ENCODE data around the gene RAB43. TPM values are rescaled to one million over a fixed set of nuclear protein-coding genes. Genes with fewer than 3 reads are reported as not detected.
A peak's percentile ranks its signal among the peaks of the same experiment; 100 is the strongest.

Gene RAB43
- polyA plus RNA-seq, 2 donors: 3.6 to 6.5 TPM

GRCh38 chr3:129122412-129123011 is 908 bp upstream of the RAB43 start:
- peak overlapping the region; percentile 91 to 92 for H3K27ac ChIP-seq (ENCODE audit: low read depth in 2 of 2, low read length in 1 of 2)
- peaks cover 0 to 5% of the 10 kb centered on the region in 2 donors for H3K36me3 ChIP-seq (ENCODE audit: control insufficient read depth in 2 of 2, insufficient read depth in 2 of 2, low read length in 1 of 2)
- H3K27me3 ChIP-seq (ENCODE audit: control insufficient read depth in 1 of 2, insufficient read depth in 2 of 2, low read length in 2 of 2): no peaks in the 10 kb centered on the region
- WGBS, 2 donors: 46 to 53% methylated on average over 16 to 18 of the region's 18 CpGs
- no peaks in the 10 kb centered on the region for H3K9me3 ChIP-seq (ENCODE audit: control insufficient read depth in 2 of 2, insufficient read depth in 1 of 2, low read depth in 1 of 2, low read length in 1 of 2)
- peak overlapping the region; percentile 65 to 67 for H3K4me3 ChIP-seq (ENCODE audit: low read depth in 1 of 2, low read length in 2 of 2)
- peaks cover 7 to 9% of the 10 kb centered on the region in 2 donors for H3K4me1 ChIP-seq (ENCODE audit: control insufficient read depth in 2 of 2, insufficient read depth in 2 of 2, low read length in 1 of 2)

- Histone ChIP-seq H3K27ac (ENCODE audit: low read depth in 2 of 2, low read length in 1 of 2) (peak overlapping the region; percentile 91 to 92), H3K36me3 (ENCODE audit: control insufficient read depth in 2 of 2, insufficient read depth in 2 of 2, low read length in 1 of 2) (no peaks in the 10 kb centered on the region), H3K9me3 (ENCODE audit: control insufficient read depth in 2 of 2, insufficient read depth in 1 of 2, low read depth in 1 of 2, low read length in 1 of 2) (no peaks in the 10 kb centered on the region), H3K4me3 (ENCODE audit: low read depth in 1 of 2, low read length in 2 of 2) (peak overlapping the region; percentile 67 to 75), H3K4me1 (ENCODE audit: control insufficient read depth in 2 of 2, insufficient read depth in 2 of 2, low read length in 1 of 2) (peaks cover 7 to 9% of the 10 kb centered on the region in 2 donors), H3K27me3 (ENCODE audit: control insufficient read depth in 1 of 2, insufficient read depth in 2 of 2, low read length in 2 of 2) (no peaks in the 10 kb centered on the region)
- 1 to 2% methylated on average over 43 to 80 of the region's 80 CpGs for WGBS, 2 donors
These were observed 400 bp downstream of the RAB43 start for GRCh38 chr3:129121016-129121791.

- peak overlapping the region; percentile 67 to 75 for H3K4me3 ChIP-seq (ENCODE audit: low read depth in 1 of 2, low read length in 2 of 2)
- peaks cover 7 to 9% of the 10 kb centered on the region in 2 donors for H3K4me1 ChIP-seq (ENCODE audit: control insufficient read depth in 2 of 2, insufficient read depth in 2 of 2, low read length in 1 of 2)
- no peaks in the 10 kb centered on the region for H3K36me3 ChIP-seq (ENCODE audit: control insufficient read depth in 2 of 2, insufficient read depth in 2 of 2, low read length in 1 of 2)
- 1% methylated on average over 18 of the region's 18 CpGs for WGBS, 2 donors
- H3K27me3 ChIP-seq (ENCODE audit: control insufficient read depth in 1 of 2, insufficient read depth in 2 of 2, low read length in 2 of 2): no peaks in the 10 kb centered on the region
- no peaks in the 10 kb centered on the region for H3K9me3 ChIP-seq (ENCODE audit: control insufficient read depth in 2 of 2, insufficient read depth in 1 of 2, low read depth in 1 of 2, low read length in 1 of 2)
- H3K27ac ChIP-seq (ENCODE audit: low read depth in 2 of 2, low read length in 1 of 2): peak overlapping the region; percentile 91 to 92
These were observed 1.2 kb downstream of the RAB43 start for GRCh38 chr3:129120254-129121004.

- H3K27me3 ChIP-seq (ENCODE audit: control insufficient read depth in 1 of 2, insufficient read depth in 2 of 2, low read length in 2 of 2): no peaks in the 10 kb centered on the region
- 22 to 26% methylated on average over 13 of the region's 13 CpGs for WGBS, 2 donors
- peak overlapping the region in 1 of 2 donors; percentile 65 for H3K27ac ChIP-seq (ENCODE audit: low read depth in 2 of 2, low read length in 1 of 2)
- H3K36me3 ChIP-seq (ENCODE audit: control insufficient read depth in 2 of 2, insufficient read depth in 2 of 2, low read length in 1 of 2): no peaks in the 10 kb centered on the region
- H3K4me1 ChIP-seq (ENCODE audit: control insufficient read depth in 2 of 2, insufficient read depth in 2 of 2, low read length in 1 of 2): peaks cover 7 to 9% of the 10 kb centered on the region in 2 donors
- peak overlapping the region; percentile 9 to 67 for H3K4me3 ChIP-seq (ENCODE audit: low read depth in 1 of 2, low read length in 2 of 2)
- H3K9me3 ChIP-seq (ENCODE audit: control insufficient read depth in 2 of 2, insufficient read depth in 1 of 2, low read depth in 1 of 2, low read length in 1 of 2): no peaks in the 10 kb centered on the region
These were observed 2.1 kb downstream of the RAB43 start for GRCh38 chr3:129119365-129120100.

- no peaks in the 10 kb centered on the region for H3K36me3 ChIP-seq (ENCODE audit: control insufficient read depth in 2 of 2, insufficient read depth in 2 of 2, low read length in 1 of 2)
- no peaks in the 10 kb centered on the region for H3K27me3 ChIP-seq (ENCODE audit: control insufficient read depth in 1 of 2, insufficient read depth in 2 of 2, low read length in 2 of 2)
- WGBS, 2 donors: 73% methylated on average over 5 of the region's 5 CpGs
- peaks cover 7 to 9% of the 10 kb centered on the region in 2 donors for H3K4me1 ChIP-seq (ENCODE audit: control insufficient read depth in 2 of 2, insufficient read depth in 2 of 2, low read length in 1 of 2)
- peak overlapping the region in 1 of 2 donors; percentile 47 for H3K27ac ChIP-seq (ENCODE audit: low read depth in 2 of 2, low read length in 1 of 2)
- H3K4me3 ChIP-seq (ENCODE audit: low read depth in 1 of 2, low read length in 2 of 2): peak overlapping the region in 1 of 2 donors; percentile 67
- no peaks in the 10 kb centered on the region for H3K9me3 ChIP-seq (ENCODE audit: control insufficient read depth in 2 of 2, insufficient read depth in 1 of 2, low read depth in 1 of 2, low read length in 1 of 2)
These were observed 2.9 kb downstream of the RAB43 start for GRCh38 chr3:129118745-129119144.

GRCh38 chr3:129117134-129117533 is 4.5 kb downstream of the RAB43 start:
- Histone ChIP-seq H3K36me3 (ENCODE audit: control insufficient read depth in 2 of 2, insufficient read depth in 2 of 2, low read length in 1 of 2) (peaks cover 0 to 2% of the 10 kb centered on the region in 2 donors), H3K27ac (ENCODE audit: low read depth in 2 of 2, low read length in 1 of 2) (no peak overlapping the region), H3K9me3 (ENCODE audit: control insufficient read depth in 2 of 2, insufficient read depth in 1 of 2, low read depth in 1 of 2, low read length in 1 of 2) (no peaks in the 10 kb centered on the region), H3K27me3 (ENCODE audit: control insufficient read depth in 1 of 2, insufficient read depth in 2 of 2, low read length in 2 of 2) (no peaks in the 10 kb centered on the region), H3K4me3 (ENCODE audit: low read depth in 1 of 2, low read length in 2 of 2) (no peak overlapping the region), H3K4me1 (ENCODE audit: control insufficient read depth in 2 of 2, insufficient read depth in 2 of 2, low read length in 1 of 2) (peaks cover 7 to 9% of the 10 kb centered on the region in 2 donors)

GRCh38 chr3:129116482-129116946 is 5.1 kb downstream of the RAB43 start:
- peaks cover 7 to 9% of the 10 kb centered on the region in 2 donors for H3K4me1 ChIP-seq (ENCODE audit: control insufficient read depth in 2 of 2, insufficient read depth in 2 of 2, low read length in 1 of 2)
- 59 to 62% methylated on average over 5 of the region's 5 CpGs for WGBS, 2 donors

GRCh38 chr3:129114455-129114854 is 7.1 kb downstream of the RAB43 start:
- Histone ChIP-seq H3K27ac (ENCODE audit: low read depth in 2 of 2, low read length in 1 of 2) (no peak overlapping the region), H3K36me3 (ENCODE audit: control insufficient read depth in 2 of 2, insufficient read depth in 2 of 2, low read length in 1 of 2) (peaks cover 0 to 2% of the 10 kb centered on the region in 2 donors), H3K4me1 (ENCODE audit: control insufficient read depth in 2 of 2, insufficient read depth in 2 of 2, low read length in 1 of 2) (peaks cover 1 to 2% of the 10 kb centered on the region in 2 donors), H3K27me3 (ENCODE audit: control insufficient read depth in 1 of 2, insufficient read depth in 2 of 2, low read length in 2 of 2) (no peaks in the 10 kb centered on the region), H3K9me3 (ENCODE audit: control insufficient read depth in 2 of 2, insufficient read depth in 1 of 2, low read depth in 1 of 2, low read length in 1 of 2) (no peaks in the 10 kb centered on the region), H3K4me3 (ENCODE audit: low read depth in 1 of 2, low read length in 2 of 2) (no peak overlapping the region)
- 93% methylated on average over 6 of the region's 6 CpGs for WGBS, 2 donors

More at GRCh38 chr3:129116482-129116946, 5.1 kb downstream of the RAB43 start:
- H3K27me3 ChIP-seq (ENCODE audit: control insufficient read depth in 1 of 2, insufficient read depth in 2 of 2, low read length in 2 of 2): no peaks in the 10 kb centered on the region
- no peak overlapping the region for H3K4me3 ChIP-seq (ENCODE audit: low read depth in 1 of 2, low read length in 2 of 2)
- H3K9me3 ChIP-seq (ENCODE audit: control insufficient read depth in 2 of 2, insufficient read depth in 1 of 2, low read depth in 1 of 2, low read length in 1 of 2): no peaks in the 10 kb centered on the region
- peaks cover 0 to 2% of the 10 kb centered on the region in 2 donors for H3K36me3 ChIP-seq (ENCODE audit: control insufficient read depth in 2 of 2, insufficient read depth in 2 of 2, low read length in 1 of 2)
- no peak overlapping the region for H3K27ac ChIP-seq (ENCODE audit: low read depth in 2 of 2, low read length in 1 of 2)

Data from esophagus (tissue), 2 donors.